IMR-90 (cell line): ENCODE measurements around the gene NOS3. TPM values are rescaled to one million over a fixed set of nuclear protein-coding genes. Genes with fewer than 3 reads are reported as not detected.

Experiments used
- ATAC-seq: fragments of 200-7000 bp; cut with Tn5 transposase; 2 replicates; pipeline ENCODE4 v1.9.1; 2020; ENCODE audit warnings: low read depth, mild to moderate bottlenecking, moderate library complexity
- BruUV-seq: library from RNA; stranded (reverse); fragments of 400-500 nt; replicated peaks from 2 replicates; lab custom pipeline; 2021; lab: Mats Ljungman, UMichigan
- CTCF ChIA-PET: fragments of 300-600 bp; formaldehyde crosslinking; extraction: SDS; loops from one replicate; lab custom pipeline; 2021; ENCODE audit warnings: antibody characterized with exemption; lab: Yijun Ruan, JAX
- POLR2A ChIA-PET: fragments of 300-600 bp; sonication (Branson Sonifier 250); formaldehyde crosslinking; loops from one replicate; lab custom pipeline; 2022; ENCODE audit warnings: antibody characterized with exemption; ENCODE audit not compliant: unreplicated experiment; lab: Charles Lee
- DNase-seq: peaks from one replicate; pipeline ENCODE4 v3.0.0; 2013
- H2AFZ ChIP-seq: replicated peaks from 2 replicates; pipeline ENCODE3; 2013; ENCODE audit warnings: low read length, mild to moderate bottlenecking; ENCODE audit not compliant: poor library complexity
- H2AK5ac ChIP-seq: 2 replicates; pipeline ENCODE4 v1.6.1; 2013; ENCODE audit warnings: low read depth, low read length, inconsistent platforms
- H2AK9ac ChIP-seq: replicated peaks from 2 replicates; pipeline ENCODE3; 2013; ENCODE audit warnings: mild to moderate bottlenecking, low read depth, low read length, moderate library complexity; ENCODE audit not compliant: poor library complexity
- H2BK120ac ChIP-seq: 2 replicates; pipeline ENCODE4 v1.6.1; 2013; ENCODE audit warnings: low read depth, low read length, inconsistent platforms
- H2BK15ac ChIP-seq: 3 replicates; pipeline ENCODE4 v1.6.1; 2013; ENCODE audit warnings: low read depth, low read length, inconsistent platforms
- H2BK20ac ChIP-seq: 2 replicates; pipeline ENCODE4 v1.6.1; 2013; ENCODE audit warnings: low read depth, mild to moderate bottlenecking, inconsistent platforms, low read length, moderate library complexity
- H2BK5ac ChIP-seq: 2 replicates; pipeline ENCODE4 v1.6.1; 2013; ENCODE audit warnings: mild to moderate bottlenecking, low read depth, low read length, inconsistent platforms; ENCODE audit not compliant: poor library complexity, severe bottlenecking
- H3K14ac ChIP-seq: replicated peaks from 2 replicates; pipeline ENCODE4 v1.6.1; 2013; ENCODE audit warnings: low read depth, low read length, inconsistent platforms
- H3K18ac ChIP-seq: 2 replicates; pipeline ENCODE4 v1.6.1; 2013; ENCODE audit warnings: low read depth, low read length, control low read depth
- H3K23ac ChIP-seq: 2 replicates; pipeline ENCODE4 v1.6.1; 2013; ENCODE audit warnings: low read depth, low read length, inconsistent platforms
- H3K27ac ChIP-seq: 2 replicates; pipeline ENCODE4 v1.5.1; 2013; ENCODE audit warnings: mild to moderate bottlenecking, control low read depth, low read length; ENCODE audit not compliant: insufficient read depth
- H3K27me3 ChIP-seq: 2 replicates; pipeline ENCODE4 v1.6.1; 2013; ENCODE audit warnings: low read length; ENCODE audit not compliant: control insufficient read depth, insufficient read depth
- H3K36me3 ChIP-seq: 2 replicates; pipeline ENCODE4 v1.6.1; 2013; ENCODE audit warnings: low read length, mixed read lengths; ENCODE audit not compliant: control insufficient read depth, insufficient read depth
- H3K4ac ChIP-seq: 2 replicates; pipeline ENCODE4 v1.6.1; 2013; ENCODE audit warnings: low read depth, low read length, inconsistent platforms
- H3K4me1 ChIP-seq: 2 replicates; pipeline ENCODE4 v1.6.1; 2013; ENCODE audit warnings: low read length, mixed read lengths; ENCODE audit not compliant: control insufficient read depth, insufficient read depth
- H3K4me2 ChIP-seq: 2 replicates; pipeline ENCODE4 v1.6.1; 2013; ENCODE audit warnings: low read depth, mild to moderate bottlenecking, control low read depth, low read length, moderate library complexity
- H3K4me3 ChIP-seq: 2 replicates; pipeline ENCODE4 v1.5.1; 2013; ENCODE audit warnings: low read depth, mild to moderate bottlenecking, control low read depth, low read length, moderate library complexity; ENCODE audit not compliant: insufficient read depth
- H3K56ac ChIP-seq: 2 replicates; pipeline ENCODE4 v1.6.1; 2013; ENCODE audit warnings: low read length, inconsistent platforms; ENCODE audit not compliant: insufficient read depth; ENCODE audit errors: extremely low read depth
- H3K79me1 ChIP-seq, 2 experiments: 2 replicates each; pipeline ENCODE4 v1.6.1; 2013; ENCODE audit warnings: low read length in 2 of 2, inconsistent platforms in 1 of 2, low read depth in 1 of 2
- H3K9ac ChIP-seq: 2 replicates; pipeline ENCODE4 v1.6.1; 2013; ENCODE audit warnings: low read depth, low read length, control low read depth
- H3K9me1 ChIP-seq: 2 replicates; pipeline ENCODE4 v1.6.1; 2013; ENCODE audit warnings: low read length, inconsistent platforms; ENCODE audit not compliant: insufficient read depth
- H3K9me3 ChIP-seq: 2 replicates; pipeline ENCODE4 v1.6.1; 2013; ENCODE audit warnings: low read length; ENCODE audit not compliant: control insufficient read depth, insufficient read depth
- H4K20me1 ChIP-seq: 2 replicates; pipeline ENCODE4 v1.6.1; 2013; ENCODE audit warnings: low read length, inconsistent platforms; ENCODE audit not compliant: insufficient read depth
- H4K5ac ChIP-seq: 2 replicates; pipeline ENCODE4 v1.6.1; 2013; ENCODE audit warnings: mild to moderate bottlenecking, low read depth, low read length, control low read depth
- H4K8ac ChIP-seq, 2 experiments: 2 replicates each; pipeline ENCODE4 v1.6.1; 2013; ENCODE audit warnings: low read depth in 2 of 2, low read length in 2 of 2, control low read depth in 1 of 2, inconsistent platforms in 1 of 2
- H4K91ac ChIP-seq: 2 replicates; pipeline ENCODE4 v1.6.1; 2013; ENCODE audit warnings: low read depth, low read length, inconsistent platforms; ENCODE audit not compliant: insufficient read depth
- BHLHE40 ChIP-seq: fragments of 150-350 bp; IDR thresholded peaks from 2 replicates; pipeline ENCODE4 v1.6.1; 2016; ENCODE audit warnings: mild to moderate bottlenecking, low read depth, low read length
- CEBPB ChIP-seq: IDR thresholded peaks from 2 replicates; pipeline ENCODE4 v1.6.1; 2012; ENCODE audit warnings: low read depth, low read length, improper control_type of control experiment
- CHD1 ChIP-seq: IDR thresholded peaks from 2 replicates; pipeline ENCODE4 v1.6.1; 2012; ENCODE audit warnings: low read depth, low read length, improper control_type of control experiment
- CTCF ChIP-seq: conservative IDR thresholded peaks from 2 replicates; pipeline ENCODE4 v1.5.1; 2012; ENCODE audit warnings: mild to moderate bottlenecking, low read depth, low read length, improper control_type of control experiment
- FOS ChIP-seq: fragments of 150-350 bp; IDR thresholded peaks from 2 replicates; pipeline ENCODE4 v1.6.1; 2016; ENCODE audit warnings: low read depth, low read length
- MAFK ChIP-seq: IDR thresholded peaks from 2 replicates; pipeline ENCODE4 v1.6.1; 2012; ENCODE audit warnings: low read depth, low read length, improper control_type of control experiment
- MAZ ChIP-seq: IDR thresholded peaks from 2 replicates; pipeline ENCODE4 v1.6.1; 2012; ENCODE audit warnings: low read depth, mild to moderate bottlenecking, low read length, improper control_type of control experiment, moderate library complexity, borderline replicate concordance
- MXI1 ChIP-seq: IDR thresholded peaks from 2 replicates; pipeline ENCODE4 v1.6.1; 2012; ENCODE audit warnings: low read depth, mild to moderate bottlenecking, low read length, moderate library complexity, borderline replicate concordance
- NFE2L2 ChIP-seq: fragments of 150-350 bp; IDR thresholded peaks from 2 replicates; pipeline ENCODE4 v1.6.1; 2016; ENCODE audit warnings: low read depth, mild to moderate bottlenecking, low read length
- POLR2A ChIP-seq: IDR thresholded peaks from 2 replicates; pipeline ENCODE4 v1.6.1; 2012; ENCODE audit warnings: mild to moderate bottlenecking, low read depth, low read length
- RAD21 ChIP-seq: IDR thresholded peaks from 2 replicates; pipeline ENCODE4 v1.6.1; 2012; ENCODE audit warnings: low read length, improper control_type of control experiment
- RCOR1 ChIP-seq: IDR thresholded peaks from 2 replicates; pipeline ENCODE4 v1.6.1; 2012; ENCODE audit warnings: mild to moderate bottlenecking, low read length, improper control_type of control experiment; ENCODE audit not compliant: insufficient replicate concordance
- RFX5 ChIP-seq: IDR thresholded peaks from 2 replicates; pipeline ENCODE4 v1.8.0; 2012; ENCODE audit warnings: low read depth, mild to moderate bottlenecking, low read length, moderate library complexity
- SMC3 ChIP-seq: fragments of 150-350 bp; IDR thresholded peaks from 2 replicates; pipeline ENCODE4 v1.6.1; 2016; ENCODE audit warnings: low read depth, mild to moderate bottlenecking, antibody characterized with exemption, low read length, moderate library complexity
- USF2 ChIP-seq: fragments of 150-350 bp; IDR thresholded peaks from 2 replicates; pipeline ENCODE4 v1.6.1; 2017; ENCODE audit warnings: mild to moderate bottlenecking, antibody characterized with exemption, low read length, low read depth
- WGBS, 2 experiments: methylation state at CpG; one replicate each; pipeline versions ENCODE4 v1.1.5 to v1.1.7; 2013; ENCODE audit warnings: missing lambda C conversion rate in 2 of 2; ENCODE audit not compliant: insufficient read length in 1 of 2; ENCODE audit errors: extremely low coverage in 2 of 2; 5-methylcytosine and 5-hydroxymethylcytosine counted together
- dilution Hi-C: fragments of 300-500 bp; cut with HindIII; formaldehyde crosslinking; loops from one replicate; pipeline ENCODE4 v1.14.3; 2018; ENCODE audit warnings: low sequenced_read_pairs; ENCODE audit not compliant: unreplicated experiment
- in situ Hi-C: fragments of 300-500 bp; cut with MboI; formaldehyde crosslinking; loops from 3 replicates; pipeline ENCODE4 v1.14.3; 2019; ENCODE audit warnings: low sequenced_read_pairs, inconsistent platforms, mixed read lengths
- intact Hi-C: fragments of 100-400 bp; cut with micrococcal nuclease; formaldehyde crosslinking; loops from 2 replicates; pipeline ENCODE4 v1.10.0; 2022
- polyA plus RNA-seq, 3 experiments: library from polyadenylated mRNA; depleted of rRNA; stranded (reverse); fragments of >200 nt; gene quantifications; 2 replicates each; pipeline ENCODE4 v1.2.3, GENCODE V29; 2012; ENCODE audit warnings: low replicate concordance in 1 of 3
- total RNA-seq: library from RNA; depleted of rRNA; stranded (reverse); fragments of >200 nt; gene quantifications from 2 replicates; pipeline ENCODE4 v1.2.3, GENCODE V29; 2012
- TF ChIP-seq, protein P1 (sequence below): fragments of 150-350 bp; IDR thresholded peaks from 2 replicates; pipeline ENCODE4 v1.6.1; 2016; ENCODE audit warnings: low read depth, mild to moderate bottlenecking, low read length, moderate library complexity, borderline replicate concordance

NOS3 gene
- total and polyA plus RNA-seq, 2 of the 4 experiments (the other 2 are of a cell fraction) = 0.72 to 2.0 TPM

GRCh38 chr7:150949971-150950491 is 40.8 kb upstream of the NOS3 start:
- H4K91ac ChIP-seq = no peak overlapping the region
- H3K4ac ChIP-seq = no peak overlapping the region
- peaks cover 3% of the 10 kb centered on the region; the same call in 1 of the 2 replicates for H3K4me1 ChIP-seq
- ChIA-PET POLR2A (no interaction called here), CTCF (no interaction called here)
- H2BK15ac ChIP-seq = no peak overlapping the region
- H2AFZ ChIP-seq = no peak overlapping the region
- no peak overlapping the region for H3K18ac ChIP-seq
- no peaks in the 10 kb centered on the region for H3K9me3 ChIP-seq
- DNase-seq = no peak
- ATAC-seq = no peak
- no peaks in the 10 kb centered on the region for H3K79me1 ChIP-seq
- no peak overlapping the region for H2BK120ac ChIP-seq
- H3K9me1 ChIP-seq = no peaks in the 10 kb centered on the region
- H4K5ac ChIP-seq = no peak overlapping the region
- dilution Hi-C loops = no loop called here
- 72% methylated on average over 4 of the region's 16 CpGs; no CpG with 5 or more reads in 1 of the 2 experiments for WGBS, 2 experiments
- no peak overlapping the region for H4K8ac ChIP-seq
- H2BK20ac ChIP-seq = no peak overlapping the region
- H3K27me3 ChIP-seq = no peaks in the 10 kb centered on the region
- H2BK5ac ChIP-seq = no peak overlapping the region
- no peak overlapping the region for H3K27ac ChIP-seq
- no peak overlapping the region for H3K4me3 ChIP-seq
- no peak overlapping the region for H3K23ac ChIP-seq
- intact Hi-C loops = no loop called here
- TF ChIP-seq CHD1 = no peak
- TF ChIP-seq FOS = no peak
- no peak for TF ChIP-seq RAD21
- no peak for TF ChIP-seq SMC3
- no peak for TF ChIP-seq MAFK
- TF ChIP-seq MAZ = no peak
- TF ChIP-seq RCOR1 = no peak
- TF ChIP-seq CTCF = no peak
- no peak for TF ChIP-seq USF2
- no peak for TF ChIP-seq CEBPB
- no peak for TF ChIP-seq BHLHE40
- no peak for TF ChIP-seq POLR2A
- TF ChIP-seq, protein P1, sequence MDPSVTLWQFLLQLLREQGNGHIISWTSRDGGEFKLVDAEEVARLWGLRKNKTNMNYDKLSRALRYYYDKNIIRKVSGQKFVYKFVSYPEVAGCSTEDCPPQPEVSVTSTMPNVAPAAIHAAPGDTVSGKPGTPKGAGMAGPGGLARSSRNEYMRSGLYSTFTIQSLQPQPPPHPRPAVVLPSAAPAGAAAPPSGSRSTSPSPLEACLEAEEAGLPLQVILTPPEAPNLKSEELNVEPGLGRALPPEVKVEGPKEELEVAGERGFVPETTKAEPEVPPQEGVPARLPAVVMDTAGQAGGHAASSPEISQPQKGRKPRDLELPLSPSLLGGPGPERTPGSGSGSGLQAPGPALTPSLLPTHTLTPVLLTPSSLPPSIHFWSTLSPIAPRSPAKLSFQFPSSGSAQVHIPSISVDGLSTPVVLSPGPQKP = no peak
- TF ChIP-seq RFX5 = no peak
- TF ChIP-seq MXI1 = no peak
- no peak for TF ChIP-seq NFE2L2
- H3K36me3 ChIP-seq = peaks cover 12% of the 10 kb centered on the region; the same call in 1 of the 2 replicates
- H2AK5ac ChIP-seq = no peak overlapping the region
- no peak overlapping the region for H3K14ac ChIP-seq
- no peaks in the 10 kb centered on the region; the same call in 1 of the 2 replicates for H4K20me1 ChIP-seq
- BruUV-seq = no TSS peak
- H3K9ac ChIP-seq = no peak overlapping the region
- peak overlapping the region; percentile 72 for H2AK9ac ChIP-seq
- H3K4me2 ChIP-seq = no peak overlapping the region
- in situ Hi-C loops = no loop called here
- no peak overlapping the region for H3K56ac ChIP-seq
